ENCODE results near the gene SNAPC3.
A peak's percentile ranks its signal among the peaks of the same experiment; 100 is the strongest.

SNAPC3 gene

DNA sequence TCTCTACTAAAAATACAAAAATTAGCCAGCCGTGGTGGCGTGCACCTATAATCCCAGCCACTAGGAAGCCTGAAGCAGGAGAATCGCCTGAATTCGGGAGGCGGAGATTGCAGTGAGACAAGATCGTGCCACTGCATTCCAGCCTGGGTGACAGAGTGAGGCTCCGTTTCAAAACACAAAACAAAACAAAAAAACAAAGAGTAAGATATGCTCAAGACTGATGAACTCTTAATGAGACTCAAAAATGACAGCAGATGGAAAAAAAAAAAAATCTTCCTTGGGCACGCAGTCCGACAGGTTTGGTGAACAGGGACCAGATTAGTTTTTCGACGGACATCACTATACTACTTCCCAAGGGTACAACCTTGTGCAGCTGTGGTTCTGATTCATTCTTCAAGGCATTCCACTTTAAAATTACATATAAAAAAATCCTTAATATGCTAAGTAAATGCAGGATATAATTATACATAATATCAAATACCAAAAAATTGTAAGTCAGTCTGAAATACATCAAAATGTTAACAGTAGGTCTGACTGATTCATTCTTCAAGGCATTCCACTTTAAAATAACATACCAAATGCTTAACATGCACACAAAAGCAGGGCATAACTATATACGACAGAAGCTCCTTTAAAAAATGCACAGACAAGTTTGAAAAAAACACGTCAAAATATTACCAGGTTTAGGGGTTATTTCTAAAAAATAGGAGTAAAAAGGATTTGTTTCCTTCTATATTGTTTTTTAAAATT is 75.7 kb downstream of the SNAPC3 start:
- TF ChIP-seq, protein P1, sequence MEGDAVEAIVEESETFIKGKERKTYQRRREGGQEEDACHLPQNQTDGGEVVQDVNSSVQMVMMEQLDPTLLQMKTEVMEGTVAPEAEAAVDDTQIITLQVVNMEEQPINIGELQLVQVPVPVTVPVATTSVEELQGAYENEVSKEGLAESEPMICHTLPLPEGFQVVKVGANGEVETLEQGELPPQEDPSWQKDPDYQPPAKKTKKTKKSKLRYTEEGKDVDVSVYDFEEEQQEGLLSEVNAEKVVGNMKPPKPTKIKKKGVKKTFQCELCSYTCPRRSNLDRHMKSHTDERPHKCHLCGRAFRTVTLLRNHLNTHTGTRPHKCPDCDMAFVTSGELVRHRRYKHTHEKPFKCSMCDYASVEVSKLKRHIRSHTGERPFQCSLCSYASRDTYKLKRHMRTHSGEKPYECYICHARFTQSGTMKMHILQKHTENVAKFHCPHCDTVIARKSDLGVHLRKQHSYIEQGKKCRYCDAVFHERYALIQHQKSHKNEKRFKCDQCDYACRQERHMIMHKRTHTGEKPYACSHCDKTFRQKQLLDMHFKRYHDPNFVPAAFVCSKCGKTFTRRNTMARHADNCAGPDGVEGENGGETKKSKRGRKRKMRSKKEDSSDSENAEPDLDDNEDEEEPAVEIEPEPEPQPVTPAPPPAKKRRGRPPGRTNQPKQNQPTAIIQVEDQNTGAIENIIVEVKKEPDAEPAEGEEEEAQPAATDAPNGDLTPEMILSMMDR (IDR thresholded peaks at IDR 0.05; ENCODE audit: low read depth, low read length), result no peak

DNA sequence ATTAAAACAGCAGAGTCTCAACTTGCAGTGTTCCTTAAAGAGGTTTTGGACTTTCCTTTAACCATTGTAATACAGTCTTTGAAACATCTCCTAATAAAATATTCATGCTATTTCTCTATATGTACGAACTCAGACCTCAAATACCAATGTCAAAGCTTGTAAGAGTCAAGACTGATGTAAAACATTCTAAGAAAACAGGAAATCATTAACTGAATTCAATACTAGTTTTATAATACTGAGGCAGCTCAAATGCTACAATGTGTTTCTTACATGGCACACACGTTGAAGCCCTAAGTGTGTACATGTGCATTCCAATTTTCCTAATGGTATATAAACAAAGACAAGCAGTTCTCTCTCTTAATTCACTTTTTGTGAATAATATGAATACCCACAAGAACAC is 76.5 kb downstream of the SNAPC3 start:
- TF ChIP-seq, protein P1 (IDR thresholded peaks at IDR 0.05; ENCODE audit: low read depth, low read length), result no peak

More for the DNA sequence above, 75.7 kb downstream of the SNAPC3 start:
- no peak overlapping the region for H3K4me3 ChIP-seq (ENCODE audit: low read depth, low read length)

DNA sequence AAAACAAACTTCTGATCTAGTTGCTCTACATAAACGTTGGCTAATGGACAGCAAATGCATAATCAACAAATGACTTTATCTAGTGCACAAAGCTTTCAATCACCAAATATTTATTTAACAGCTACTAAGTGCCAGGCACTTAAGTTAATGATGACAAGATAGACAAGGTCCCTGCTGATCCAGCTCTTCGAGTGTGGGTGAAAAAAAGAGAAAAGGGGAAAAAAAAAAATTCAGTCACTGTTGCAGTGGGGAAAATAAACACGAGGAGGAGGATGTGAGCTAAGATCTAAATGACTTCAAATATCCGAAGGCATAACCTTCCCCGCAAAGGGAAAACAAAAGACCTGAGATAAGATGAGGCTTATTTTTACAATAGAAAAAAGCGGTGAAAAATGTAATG is 78.5 kb downstream of the SNAPC3 start:
- TF ChIP-seq, protein P1 (IDR thresholded peaks at IDR 0.05; ENCODE audit: low read depth, low read length), result no peak
- no peak overlapping the region for H3K4me3 ChIP-seq (ENCODE audit: low read depth, low read length)

More for the DNA sequence above, 76.5 kb downstream of the SNAPC3 start:
- H3K4me3 ChIP-seq (ENCODE audit: low read depth, low read length), result no peak overlapping the region

DNA sequence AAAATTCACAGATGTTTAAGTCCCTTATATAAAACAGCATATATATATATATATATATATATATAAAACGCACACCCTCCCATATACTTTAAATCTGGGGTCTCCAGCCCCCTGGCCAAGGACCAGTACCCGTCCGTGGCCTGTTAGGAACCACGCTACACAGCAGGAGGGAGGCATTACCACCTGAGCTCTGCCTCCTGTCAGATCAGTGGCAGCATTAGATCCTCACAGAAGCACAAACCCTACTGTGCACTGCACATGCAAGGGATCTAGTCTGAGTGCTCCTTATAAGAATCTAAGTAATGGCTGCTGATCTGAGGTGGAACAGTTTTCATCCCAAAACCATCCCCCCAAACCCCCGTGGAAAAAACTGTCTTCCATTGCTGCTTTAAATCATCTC is 79.1 kb downstream of the SNAPC3 start:
- TF ChIP-seq, protein P1 (IDR thresholded peaks at IDR 0.05; ENCODE audit: low read depth, low read length), result no peak
- no peak overlapping the region for H3K4me3 ChIP-seq (ENCODE audit: low read depth, low read length)

DNA sequence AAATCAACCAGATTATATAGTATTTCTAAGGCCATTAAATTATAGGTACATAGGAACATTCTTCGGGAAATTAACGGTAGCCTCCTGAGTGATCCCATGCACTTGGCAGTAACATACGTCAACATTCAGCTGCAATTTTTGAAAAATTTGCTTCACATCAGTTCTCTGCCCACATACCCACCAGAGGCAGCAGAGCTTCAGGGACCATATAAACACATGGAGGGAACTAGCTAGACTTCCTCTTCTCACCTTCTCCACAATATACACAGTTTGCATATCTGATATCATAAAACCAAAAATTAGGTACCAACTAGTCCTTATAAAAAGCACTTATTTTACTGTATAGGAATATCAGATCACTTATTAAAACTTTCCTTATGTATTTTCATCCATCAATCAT is 83.2 kb downstream of the SNAPC3 start:
- no peak overlapping the region for H3K4me3 ChIP-seq (ENCODE audit: low read depth, low read length)
- TF ChIP-seq, protein P1 (IDR thresholded peaks at IDR 0.05; ENCODE audit: low read depth, low read length), result no peak

DNA sequence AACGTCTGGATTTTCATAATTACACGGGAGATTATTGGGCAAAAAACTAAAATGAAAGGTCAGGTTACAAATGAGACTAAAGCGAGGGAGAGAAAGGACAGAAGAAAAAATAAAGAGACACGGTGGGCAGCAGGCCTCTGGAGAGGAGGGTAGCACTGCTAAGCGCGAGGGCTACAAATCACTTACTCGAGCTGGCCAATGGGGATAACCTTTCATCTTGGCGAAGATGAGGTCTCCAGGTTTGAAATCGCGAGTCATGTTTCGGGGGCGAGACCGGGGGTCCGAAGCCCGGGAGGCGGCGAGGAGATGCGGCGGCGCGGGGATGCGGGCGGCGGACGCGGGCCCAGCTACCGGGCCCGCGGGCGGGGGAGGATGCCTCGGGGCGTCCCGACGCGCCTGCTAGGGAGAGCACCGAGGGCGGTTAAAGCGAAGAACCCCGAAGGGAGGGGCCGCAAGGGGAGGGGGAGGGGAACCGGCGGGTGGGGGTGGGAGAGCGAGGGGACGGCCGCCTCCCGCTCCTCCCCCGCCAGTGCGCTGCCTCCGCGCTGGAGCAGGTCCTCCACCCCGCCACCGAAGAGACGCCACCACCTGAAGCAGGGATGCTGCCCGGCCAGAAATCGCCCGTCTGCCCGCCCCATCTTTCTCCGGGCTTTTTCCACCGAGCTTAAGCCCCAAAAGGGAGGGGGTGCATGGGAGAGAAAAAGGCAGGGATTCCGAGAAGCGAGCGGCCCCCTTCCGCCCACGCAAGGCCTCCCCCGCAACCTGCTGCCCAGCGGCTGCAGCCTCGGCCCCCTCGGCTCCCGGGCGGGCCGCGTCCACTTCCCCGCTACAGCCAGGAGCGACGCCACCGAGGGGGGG is 87.5 kb downstream of the SNAPC3 start:
- TF ChIP-seq, protein P1 (IDR thresholded peaks at IDR 0.05; ENCODE audit: low read depth, low read length), result no peak
- H3K4me3 ChIP-seq (ENCODE audit: low read depth, low read length), result peak overlapping the region; percentile 89

Measured in WI38 (cell line).